ENCODE measurements around the gene PLA2G3. TPM values are rescaled to one million over a fixed set of nuclear protein-coding genes. Genes with fewer than 3 reads are reported as not detected.

PLA2G3 gene
- total and polyA plus RNA-seq, 2 experiments from 2014 or later: not detected

DNA sequence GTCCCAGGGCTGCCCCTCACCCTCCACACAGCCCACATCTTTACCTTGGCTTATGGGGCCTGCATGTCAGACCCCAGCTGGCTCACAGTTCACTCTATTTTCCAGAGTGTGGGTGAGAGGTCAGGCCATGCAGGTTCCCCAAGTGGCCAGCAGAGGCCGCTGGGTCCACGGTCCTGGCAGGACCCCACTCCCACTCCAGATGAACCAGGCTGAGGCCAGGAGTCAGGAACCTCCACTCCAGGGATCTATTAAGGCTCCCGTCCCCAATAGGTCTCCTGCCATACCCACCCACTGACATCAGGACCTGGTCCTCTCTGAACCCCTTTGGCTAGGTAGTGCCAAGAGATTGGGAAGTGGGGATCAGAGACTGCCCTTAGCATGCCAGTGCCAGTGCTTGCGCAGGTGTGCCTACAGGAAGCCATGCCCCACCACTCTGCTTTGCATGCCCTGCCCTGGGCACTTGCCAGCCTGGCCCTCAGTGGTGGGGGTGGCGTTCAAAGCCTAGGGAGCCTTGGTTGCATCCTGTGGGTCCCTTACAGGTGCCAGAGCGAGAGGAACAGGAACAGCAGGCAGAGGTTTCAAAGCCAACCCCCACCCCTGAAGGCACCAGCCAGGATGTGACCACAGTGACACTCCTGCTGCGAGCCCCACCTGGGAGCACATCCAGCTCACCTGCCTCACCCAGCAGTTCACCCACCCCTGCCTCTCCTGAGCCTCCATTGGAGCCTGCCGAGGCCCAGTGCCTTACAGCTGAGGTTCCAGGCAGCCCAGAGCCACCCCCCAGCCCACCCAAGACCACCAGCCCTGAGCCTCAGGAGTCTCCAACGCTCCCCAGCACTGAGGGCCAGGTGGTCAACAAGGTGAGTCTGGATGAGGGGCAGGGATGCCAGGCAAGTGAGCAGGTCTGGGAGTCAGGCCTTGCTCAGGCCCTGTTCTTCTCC is 50.9 kb downstream of the PLA2G3 start:
- Histone ChIP-seq H3K4me2 (ENCODE audit: unreplicated experiment) (no peak overlapping the region), H3K9me3 (ENCODE audit: low read depth) (no peaks in the 10 kb centered on the region), H3K9me2 (ENCODE audit: insufficient read depth) (no peaks in the 10 kb centered on the region), H3K27ac (no peak overlapping the region), H3K27me3 (replicated peaks; ENCODE audit: insufficient read depth) (no peaks in the 10 kb centered on the region), H3K79me2 (ENCODE audit: insufficient read depth) (peaks cover 66% of the 10 kb centered on the region), H3F3A (ENCODE audit: insufficient read depth) (no peaks in the 10 kb centered on the region; the same call in 1 of the 2 replicates), H3K36me3 (ENCODE audit: low read depth) (peaks cover 25% of the 10 kb centered on the region; the same call in 1 of the 2 replicates), H3K4me1 (ENCODE audit: insufficient read depth) (peaks cover 12% of the 10 kb centered on the region), H3K4me3 (no peak overlapping the region), H4K20me1 (ENCODE audit: insufficient read depth) (no peaks in the 10 kb centered on the region), H2AFZ (no peak overlapping the region), H3K9ac (no peak overlapping the region)
- peak; percentile 64 for DNase-seq
- in situ Hi-C loops (cut with MboI): loop anchor here (10.0 kb wide), 1 partner anchor 135 kb away; no protein-coding TSS in a partner anchor
- WGBS, 2 experiments (ENCODE audit: low coverage in 1 of 2, low lambda C conversion rate in 2 of 2, missing lambda C conversion rate in 2 of 2): 76 to 85% methylated on average over 9 of the region's 9 CpGs
- TF ChIP-seq EZH2phosphoT487 (IDR thresholded peaks at IDR 0.05; ENCODE audit: insufficient read depth, low read depth): no peak
- no peak for TF ChIP-seq EZH2 (IDR thresholded peaks at IDR 0.05; ENCODE audit: insufficient read depth, poor library complexity, severe bottlenecking)

GRCh38 chr22:31088233-31088986 is 51.9 kb downstream of the PLA2G3 start:
- no peaks in the 10 kb centered on the region for H3K9me3 ChIP-seq (ENCODE audit: low read depth)
- DNase-seq: no peak
- peaks cover 76% of the 10 kb centered on the region for H3K79me2 ChIP-seq (ENCODE audit: insufficient read depth)
- no peak overlapping the region for H3K9ac ChIP-seq
- no peak overlapping the region for H3K27ac ChIP-seq
- no peak overlapping the region for H3K4me2 ChIP-seq (ENCODE audit: unreplicated experiment)
- no peak overlapping the region for H2AFZ ChIP-seq
- no peaks in the 10 kb centered on the region; the same call in 1 of the 2 replicates for H3F3A ChIP-seq (ENCODE audit: insufficient read depth)
- peaks cover 25% of the 10 kb centered on the region; the same call in 1 of the 2 replicates for H3K36me3 ChIP-seq (ENCODE audit: low read depth)
- in situ Hi-C loops (cut with MboI): loop anchor here (10.0 kb wide), 1 partner anchor 134 kb away; no protein-coding TSS in a partner anchor
- no peak overlapping the region for H3K4me3 ChIP-seq
- peaks cover 21% of the 10 kb centered on the region for H3K4me1 ChIP-seq (ENCODE audit: insufficient read depth)
- no peaks in the 10 kb centered on the region for H3K9me2 ChIP-seq (ENCODE audit: insufficient read depth)
- TF ChIP-seq EZH2 (IDR thresholded peaks at IDR 0.05; ENCODE audit: insufficient read depth, poor library complexity, severe bottlenecking): no peak
- no peak for TF ChIP-seq EZH2phosphoT487 (IDR thresholded peaks at IDR 0.05; ENCODE audit: insufficient read depth, low read depth)
- no peaks in the 10 kb centered on the region for H3K27me3 ChIP-seq (replicated peaks; ENCODE audit: insufficient read depth)
- no peaks in the 10 kb centered on the region for H4K20me1 ChIP-seq (ENCODE audit: insufficient read depth)
- 92% methylated on average over 26 of the region's 26 CpGs for WGBS, 2 experiments (ENCODE audit: low coverage in 1 of 2, low lambda C conversion rate in 2 of 2, missing lambda C conversion rate in 2 of 2)

GRCh38 chr22:31087744-31088215 is 52.5 kb downstream of the PLA2G3 start:
- H3K27me3 ChIP-seq (replicated peaks; ENCODE audit: insufficient read depth): no peaks in the 10 kb centered on the region
- H3K27ac ChIP-seq: no peak overlapping the region
- no peaks in the 10 kb centered on the region for H3K9me3 ChIP-seq (ENCODE audit: low read depth)
- H3K9ac ChIP-seq: no peak overlapping the region
- 94 to 96% methylated on average over 19 to 21 of the region's 21 CpGs for WGBS, 2 experiments (ENCODE audit: low coverage in 1 of 2, low lambda C conversion rate in 2 of 2, missing lambda C conversion rate in 2 of 2)
- H3K4me2 ChIP-seq (ENCODE audit: unreplicated experiment): no peak overlapping the region
- in situ Hi-C loops (cut with MboI): loop anchor here (10.0 kb wide), 1 partner anchor 133 kb away; no protein-coding TSS in a partner anchor
- peaks cover 20% of the 10 kb centered on the region; the same call in 1 of the 2 replicates for H3K36me3 ChIP-seq (ENCODE audit: low read depth)
- no peaks in the 10 kb centered on the region; the same call in 1 of the 2 replicates for H3F3A ChIP-seq (ENCODE audit: insufficient read depth)
- no peak overlapping the region for H2AFZ ChIP-seq
- H3K4me3 ChIP-seq: no peak overlapping the region
- H3K4me1 ChIP-seq (ENCODE audit: insufficient read depth): peaks cover 27% of the 10 kb centered on the region
- no peaks in the 10 kb centered on the region for H3K9me2 ChIP-seq (ENCODE audit: insufficient read depth)
- DNase-seq: no peak
- H3K79me2 ChIP-seq (ENCODE audit: insufficient read depth): peaks cover 79% of the 10 kb centered on the region
- TF ChIP-seq EZH2 (IDR thresholded peaks at IDR 0.05; ENCODE audit: insufficient read depth, poor library complexity, severe bottlenecking): no peak
- TF ChIP-seq EZH2phosphoT487 (IDR thresholded peaks at IDR 0.05; ENCODE audit: insufficient read depth, low read depth): no peak
- no peaks in the 10 kb centered on the region for H4K20me1 ChIP-seq (ENCODE audit: insufficient read depth)
